ENCODE results near the gene WDR27.

DNA sequence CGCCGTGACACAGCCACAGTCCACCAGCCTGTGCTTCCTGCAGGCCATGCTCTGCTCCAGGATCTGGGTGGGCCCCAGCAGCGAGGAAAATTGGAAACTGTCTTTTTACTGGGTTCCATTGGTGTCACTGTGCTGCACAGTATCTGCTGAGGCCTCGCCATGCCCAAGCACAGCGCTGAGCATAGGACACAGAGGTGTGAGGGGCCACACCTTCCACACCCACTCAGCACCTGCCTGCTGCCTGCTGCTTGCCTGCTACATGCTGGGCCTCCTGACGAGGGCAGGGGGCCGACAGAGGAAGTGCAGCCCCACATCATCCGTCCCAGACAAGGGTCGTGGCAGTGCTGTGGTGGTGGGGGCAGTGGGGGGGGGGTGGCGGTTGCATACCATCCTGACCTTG, 275.2 kb downstream of the WDR27 start:
- TF ChIP-seq PHF8 (IDR thresholded peaks at IDR 0.05; ENCODE audit: borderline replicate concordance, low read depth) (no peak), HOXA7 (CRISPR knock-in tag; IDR thresholded peaks at IDR 0.05) (no peak)
- TF ChIP-seq, protein P1, sequence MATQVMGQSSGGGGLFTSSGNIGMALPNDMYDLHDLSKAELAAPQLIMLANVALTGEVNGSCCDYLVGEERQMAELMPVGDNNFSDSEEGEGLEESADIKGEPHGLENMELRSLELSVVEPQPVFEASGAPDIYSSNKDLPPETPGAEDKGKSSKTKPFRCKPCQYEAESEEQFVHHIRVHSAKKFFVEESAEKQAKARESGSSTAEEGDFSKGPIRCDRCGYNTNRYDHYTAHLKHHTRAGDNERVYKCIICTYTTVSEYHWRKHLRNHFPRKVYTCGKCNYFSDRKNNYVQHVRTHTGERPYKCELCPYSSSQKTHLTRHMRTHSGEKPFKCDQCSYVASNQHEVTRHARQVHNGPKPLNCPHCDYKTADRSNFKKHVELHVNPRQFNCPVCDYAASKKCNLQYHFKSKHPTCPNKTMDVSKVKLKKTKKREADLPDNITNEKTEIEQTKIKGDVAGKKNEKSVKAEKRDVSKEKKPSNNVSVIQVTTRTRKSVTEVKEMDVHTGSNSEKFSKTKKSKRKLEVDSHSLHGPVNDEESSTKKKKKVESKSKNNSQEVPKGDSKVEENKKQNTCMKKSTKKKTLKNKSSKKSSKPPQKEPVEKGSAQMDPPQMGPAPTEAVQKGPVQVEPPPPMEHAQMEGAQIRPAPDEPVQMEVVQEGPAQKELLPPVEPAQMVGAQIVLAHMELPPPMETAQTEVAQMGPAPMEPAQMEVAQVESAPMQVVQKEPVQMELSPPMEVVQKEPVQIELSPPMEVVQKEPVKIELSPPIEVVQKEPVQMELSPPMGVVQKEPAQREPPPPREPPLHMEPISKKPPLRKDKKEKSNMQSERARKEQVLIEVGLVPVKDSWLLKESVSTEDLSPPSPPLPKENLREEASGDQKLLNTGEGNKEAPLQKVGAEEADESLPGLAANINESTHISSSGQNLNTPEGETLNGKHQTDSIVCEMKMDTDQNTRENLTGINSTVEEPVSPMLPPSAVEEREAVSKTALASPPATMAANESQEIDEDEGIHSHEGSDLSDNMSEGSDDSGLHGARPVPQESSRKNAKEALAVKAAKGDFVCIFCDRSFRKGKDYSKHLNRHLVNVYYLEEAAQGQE (IDR thresholded peaks at IDR 0.05) = no peak
